ENCODE data around the gene POLA1.

POLA1 gene

DNA sequence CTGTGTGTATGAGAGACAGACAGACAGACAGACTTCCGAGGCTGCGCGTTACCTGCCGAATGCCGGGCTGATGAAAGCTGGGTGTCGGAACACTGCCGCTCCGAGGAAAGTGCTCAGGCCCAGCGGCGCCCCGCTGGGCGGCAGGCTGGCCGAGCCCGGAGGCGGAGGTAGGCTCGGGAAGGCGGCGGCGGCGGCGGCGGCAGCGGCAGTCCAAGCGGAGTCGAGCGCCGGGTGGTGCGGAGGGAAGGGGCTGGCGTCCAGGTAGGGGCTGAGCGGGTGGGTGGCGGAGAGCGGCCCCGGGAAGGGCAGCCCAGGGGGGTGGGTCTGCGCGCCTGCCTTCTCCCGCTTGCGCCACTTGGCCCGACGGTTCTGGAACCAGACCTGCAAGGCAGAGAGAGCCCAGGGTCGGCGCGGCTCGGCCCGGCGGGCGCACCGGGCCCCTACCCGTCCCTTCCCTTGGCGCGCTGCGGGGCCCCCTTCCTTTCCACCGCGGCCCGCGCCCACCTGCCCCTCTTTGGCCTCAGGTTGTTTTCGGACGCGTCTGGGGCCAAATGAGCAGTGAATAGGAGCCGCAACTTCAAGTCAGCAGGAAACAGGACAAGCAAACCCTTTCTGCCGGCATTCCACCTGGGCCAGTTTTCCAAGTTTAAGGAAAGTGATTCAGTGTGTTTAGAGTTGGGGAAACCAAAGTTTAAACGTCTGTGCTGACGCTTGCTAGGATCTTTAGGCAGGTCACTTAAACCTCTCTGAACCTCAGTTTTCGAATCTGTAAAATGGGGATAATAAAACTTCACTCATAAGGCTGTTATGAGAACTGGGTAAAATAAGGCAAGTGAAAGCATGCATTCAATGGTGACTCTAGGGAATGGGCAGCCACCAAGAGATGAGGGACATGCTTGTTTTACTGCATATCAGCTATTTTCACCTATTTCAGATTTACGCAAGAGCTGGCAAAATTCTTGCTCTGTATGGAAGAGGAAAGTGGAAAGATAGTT lies 313.6 kb downstream of the POLA1 start:
- DNase-seq (ENCODE audit: low read depth), result no peak

DNA sequence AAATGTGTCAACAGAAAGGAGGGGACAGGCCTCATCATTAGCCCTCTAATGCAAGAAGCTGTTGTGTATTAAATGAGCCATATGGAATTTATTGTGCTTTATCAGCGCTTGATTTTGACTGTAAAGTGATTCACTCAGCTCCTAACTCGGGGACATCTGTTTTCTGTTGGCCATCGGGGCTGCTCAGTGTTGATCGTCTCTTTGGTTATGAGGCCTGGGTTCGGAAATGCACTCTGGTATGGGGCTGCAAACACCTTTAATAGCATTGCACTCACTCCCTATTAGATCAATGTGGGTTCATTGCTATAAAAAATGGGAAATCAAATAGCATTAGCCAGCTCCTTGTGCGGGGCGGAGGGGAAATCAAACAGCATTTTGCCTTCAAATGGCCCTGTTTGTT lies 315.7 kb downstream of the POLA1 start:
- no peak for DNase-seq (ENCODE audit: low read depth)

GRCh38 chrX:25010784-25011588 lies 317.3 kb downstream of the POLA1 start:
- no peak for DNase-seq (ENCODE audit: low read depth)

- DNase-seq (ENCODE audit: low read depth), result no peak
These were observed 318.1 kb downstream of the POLA1 start for GRCh38 chrX:25011589-25012432.

DNA sequence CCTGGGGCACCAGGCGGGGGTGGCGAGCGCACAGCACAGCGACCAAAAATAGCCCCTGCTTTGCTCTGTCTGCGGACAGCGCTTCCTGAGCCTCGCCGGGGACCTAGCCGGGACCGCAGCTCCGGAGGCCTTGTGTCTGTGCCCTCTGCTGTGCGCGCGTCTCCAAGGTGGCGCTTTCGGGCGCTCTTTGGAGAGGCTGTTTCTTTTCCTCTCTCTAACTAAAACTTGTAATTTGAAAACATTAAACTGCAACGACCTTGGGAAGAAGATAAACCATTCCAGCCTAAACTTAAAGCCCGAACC lies 318.7 kb downstream of the POLA1 start:
- no peak for DNase-seq (ENCODE audit: low read depth)

DNA sequence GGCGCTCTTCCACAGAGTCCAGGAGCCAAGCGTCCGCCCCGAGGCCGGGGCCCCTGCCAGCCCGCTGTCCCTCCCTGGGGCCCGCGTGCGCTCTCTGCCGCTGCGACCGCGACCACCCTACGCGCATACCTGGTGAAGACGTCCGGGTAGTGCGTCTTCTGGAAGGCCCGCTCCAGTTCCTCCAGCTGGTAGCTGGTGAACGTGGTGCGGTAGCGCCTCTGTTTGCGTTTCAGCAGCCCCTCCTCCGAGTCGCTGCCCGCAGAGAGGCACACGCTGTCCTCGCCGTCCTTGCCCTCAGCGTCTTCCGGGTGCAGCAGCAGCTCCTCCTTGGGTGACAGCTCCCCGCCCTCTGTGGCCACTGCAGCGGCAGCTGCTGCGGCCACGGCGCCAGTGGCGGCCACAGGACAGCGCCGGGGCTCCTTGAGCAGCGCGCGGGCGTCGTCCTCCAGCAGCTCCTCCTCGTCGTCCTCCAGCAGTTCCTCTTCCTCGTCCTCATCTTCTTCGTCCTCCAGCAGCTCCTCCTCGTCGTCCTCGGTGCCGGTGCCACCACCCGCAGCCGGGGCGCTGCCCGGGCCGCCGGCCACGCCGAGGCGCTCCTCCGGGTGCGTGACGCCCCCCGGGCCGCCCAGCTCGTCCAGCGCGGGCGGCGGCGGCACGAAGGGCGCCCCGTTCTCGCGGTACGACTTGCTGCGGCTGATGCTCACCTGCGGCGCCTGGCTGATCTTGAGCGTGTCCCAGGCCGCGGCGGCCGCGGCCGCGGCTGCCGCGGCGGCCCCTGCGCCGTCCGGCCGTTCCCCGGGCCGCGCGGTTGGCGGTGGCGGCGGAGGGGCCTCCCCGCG lies 319.3 kb downstream of the POLA1 start:
- DNase-seq (ENCODE audit: low read depth), result no peak

DNA sequence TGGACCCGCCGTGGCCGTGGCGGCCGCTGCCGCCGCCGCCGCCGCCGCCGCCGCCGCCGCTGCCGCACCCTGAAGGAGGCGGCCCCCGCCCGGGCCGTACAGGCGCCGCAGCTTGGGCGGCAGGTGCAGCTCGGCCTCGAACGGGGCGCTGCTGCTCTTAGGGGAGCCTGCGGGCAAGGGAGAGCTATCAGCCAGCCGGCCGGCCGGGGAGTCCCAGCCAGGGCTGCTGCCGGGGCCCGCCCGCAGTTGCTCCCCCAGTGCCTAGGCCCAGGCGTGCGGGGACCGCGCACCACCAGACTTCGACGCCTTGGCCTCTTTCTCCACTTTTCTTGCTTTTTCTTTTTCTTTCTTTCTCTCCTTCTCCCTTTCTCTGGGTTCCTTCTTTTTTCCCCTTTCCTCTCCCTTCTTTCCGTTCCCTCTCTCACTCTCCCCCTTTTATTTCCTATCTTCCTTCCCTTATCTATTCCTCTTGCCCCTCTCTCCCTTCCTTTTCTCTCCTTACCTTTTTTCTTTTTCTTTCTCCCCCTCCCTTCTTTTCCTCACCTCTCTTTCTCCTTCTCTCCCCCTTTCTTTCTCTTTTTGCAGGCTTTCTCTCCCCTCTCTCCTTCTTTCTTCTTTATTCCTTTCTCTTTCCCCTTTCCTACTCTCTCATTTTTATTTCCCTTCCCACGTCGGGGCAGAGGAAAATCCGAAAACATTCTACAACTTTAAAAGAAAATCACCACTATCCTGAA lies 320.1 kb downstream of the POLA1 start:
- DNase-seq (ENCODE audit: low read depth), result no peak

GRCh38 chrX:25014366-25014838 lies 320.7 kb downstream of the POLA1 start:
- no peak for DNase-seq (ENCODE audit: low read depth)

DNA sequence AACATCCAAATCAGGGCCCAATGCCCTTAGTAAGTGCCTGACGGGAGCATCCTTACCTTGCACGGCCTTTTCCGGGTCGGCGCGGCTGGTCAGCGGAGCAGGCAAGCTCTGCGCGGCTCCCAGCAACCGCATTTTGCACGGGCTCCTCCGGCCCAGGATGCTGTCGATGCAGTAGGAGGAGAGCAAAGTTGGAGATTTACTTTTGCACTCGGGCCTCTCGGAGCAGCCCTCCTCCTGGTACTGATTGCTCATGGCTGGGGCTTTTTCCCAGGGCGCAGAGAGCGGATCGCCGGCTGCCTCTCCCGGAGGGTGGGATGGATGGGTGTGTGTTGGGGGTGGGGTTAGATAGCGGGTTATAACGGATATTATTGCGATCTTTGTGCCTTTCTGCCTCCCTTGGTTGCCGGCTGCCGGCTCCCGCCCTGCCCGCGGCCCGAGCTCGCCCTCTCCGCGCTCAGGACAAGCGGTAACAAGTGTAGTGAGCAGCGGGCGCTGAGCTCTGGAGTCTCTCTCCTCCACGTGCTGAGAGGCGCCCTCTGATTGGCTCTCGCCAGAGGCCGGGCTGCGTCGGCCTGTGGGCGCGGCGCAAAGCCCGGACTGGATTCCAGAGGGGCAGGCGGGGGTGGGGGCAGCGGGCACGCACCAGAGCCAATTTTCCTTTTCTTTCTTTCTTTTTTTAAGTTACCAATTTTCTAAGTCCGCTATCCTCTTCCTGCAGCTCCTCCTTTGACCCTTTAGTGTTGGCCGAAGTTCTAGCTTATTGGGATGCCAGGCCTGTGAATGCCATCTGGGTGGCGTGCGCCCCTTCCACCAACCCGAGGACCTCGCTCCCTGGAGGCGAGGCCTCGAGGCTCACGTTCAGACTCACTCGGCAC lies 322.0 kb downstream of the POLA1 start, which contains the start of gene ARX:
Gene ARX, minus strand, starts transcription at position 480 of the 875 bp plus-strand sequence. Its CDS starts 228 bp downstream, at position 252.
- DNase-seq (ENCODE audit: low read depth), result no peak

DNA sequence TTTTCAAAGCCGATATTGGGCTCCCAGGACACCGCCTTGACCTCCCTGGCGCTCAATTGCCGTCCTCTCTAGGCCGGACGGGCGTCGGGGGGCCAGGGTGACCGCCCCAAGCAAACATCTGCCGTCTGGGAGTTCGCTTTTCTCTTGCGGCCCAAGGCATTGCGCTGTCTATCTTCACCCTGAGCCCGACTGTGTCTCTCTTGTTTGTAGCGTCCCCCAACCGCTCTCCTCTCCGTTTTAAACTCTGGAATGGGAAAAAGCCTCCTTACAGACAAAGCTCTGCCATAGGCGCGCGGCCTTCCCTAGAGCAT lies 322.6 kb downstream of the POLA1 start:
- no peak for DNase-seq (ENCODE audit: low read depth)

DNA sequence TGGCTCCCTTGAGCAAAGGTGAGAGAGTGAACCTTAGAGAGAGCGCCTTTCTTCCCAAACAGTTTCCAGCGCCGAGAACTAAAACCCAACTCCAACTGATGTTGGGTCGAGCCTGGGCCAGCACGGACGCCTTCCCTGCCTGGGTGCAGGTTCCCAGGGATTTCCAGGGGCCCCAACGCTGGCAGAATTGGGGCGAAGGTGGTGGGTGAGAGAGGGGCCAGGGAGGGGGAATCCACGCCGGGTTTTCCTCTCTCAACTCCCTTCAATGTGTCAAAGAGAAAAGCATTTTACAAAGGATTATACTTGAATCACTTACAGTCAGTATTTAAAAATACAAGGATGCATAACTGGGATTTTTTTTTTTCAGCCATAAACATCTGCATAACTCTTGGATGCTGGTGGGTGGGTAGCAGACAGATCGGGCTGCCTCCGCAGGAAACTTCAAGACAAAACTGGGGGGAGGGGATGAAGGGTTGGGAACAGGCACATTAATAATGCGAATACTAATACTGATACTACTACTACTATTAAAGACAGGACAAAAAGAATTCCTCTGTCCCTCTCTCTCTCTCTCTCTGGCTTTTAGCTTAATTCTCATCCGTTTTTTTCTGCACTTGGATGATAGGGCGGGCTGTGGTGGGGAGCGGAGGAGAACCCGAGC lies 323.4 kb downstream of the POLA1 start:
- DNase-seq (ENCODE audit: low read depth), result no peak

DNA sequence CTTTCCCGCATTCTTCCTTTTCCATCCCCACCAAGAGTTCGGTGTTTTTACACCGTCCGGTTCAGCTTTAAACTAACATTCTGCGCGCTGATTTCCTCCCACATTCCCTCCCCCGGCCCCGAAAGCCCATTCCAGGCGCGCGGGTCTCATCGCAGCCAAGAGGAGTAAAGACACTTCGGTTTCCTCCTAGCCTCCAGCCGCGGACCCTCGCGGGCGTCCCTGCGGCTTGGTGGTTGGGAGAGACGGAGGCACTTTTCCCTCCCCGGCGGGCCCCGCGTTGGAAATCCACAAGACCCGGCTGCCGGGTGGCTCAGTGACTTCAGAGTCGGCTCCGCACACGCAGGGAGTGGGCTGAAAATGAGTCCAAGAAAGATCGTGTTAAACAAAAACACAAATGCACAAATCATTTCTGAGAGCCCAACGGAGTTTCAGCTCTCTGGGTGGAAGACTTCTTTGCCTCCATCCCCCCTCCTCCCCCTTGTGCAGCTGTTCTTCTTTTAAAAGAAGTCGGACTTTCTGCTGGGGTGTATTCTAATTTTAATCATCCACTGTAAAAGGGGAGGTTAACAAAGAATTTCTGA lies 324.0 kb downstream of the POLA1 start:
- no peak for DNase-seq (ENCODE audit: low read depth)

- no peak for DNase-seq (ENCODE audit: low read depth)
These were observed 325.0 kb downstream of the POLA1 start for GRCh38 chrX:25018682-25019081.

- DNase-seq (ENCODE audit: low read depth), result no peak
These were observed 326.1 kb downstream of the POLA1 start for GRCh38 chrX:25019707-25020390.

GRCh38 chrX:25020391-25020904 lies 326.7 kb downstream of the POLA1 start:
- DNase-seq (ENCODE audit: low read depth), result no peak

- DNase-seq (ENCODE audit: low read depth), result no peak
These were observed 327.3 kb downstream of the POLA1 start for GRCh38 chrX:25020905-25021449.

Measured in GM04503 (cell line).